ENCODE measurements around the gene ERBB3. TPM values are rescaled to one million over a fixed set of nuclear protein-coding genes. Genes with fewer than 3 reads are reported as not detected.

Gene ERBB3
- total RNA-seq, 1 donor from 2014 or later: 2.3 TPM

DNA sequence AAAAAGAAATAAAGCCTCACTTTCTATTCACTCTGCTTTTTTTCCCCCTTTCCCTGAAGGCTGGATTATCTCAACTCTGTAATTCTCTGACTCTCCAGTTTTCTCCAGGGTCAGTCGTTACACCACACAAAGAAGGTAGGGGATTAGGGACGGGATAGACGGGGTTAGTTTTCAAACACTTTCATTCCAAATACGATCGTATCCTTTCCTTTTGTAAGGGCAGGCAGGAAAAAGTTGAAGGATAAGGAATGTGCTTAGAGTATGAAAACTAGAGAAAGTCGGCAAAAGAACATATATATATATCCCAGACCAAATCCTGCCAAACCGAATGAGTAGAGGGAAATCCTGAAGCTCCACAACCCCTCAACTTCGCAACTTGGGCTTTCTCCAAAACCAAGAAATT lies 47.5 kb downstream of the ERBB3 start:
- H3K27ac ChIP-seq (replicated peaks): peak overlapping the region; percentile 91
- H3K4me1 ChIP-seq: peaks cover 69% of the 10 kb centered on the region
- TF ChIP-seq, protein P1, sequence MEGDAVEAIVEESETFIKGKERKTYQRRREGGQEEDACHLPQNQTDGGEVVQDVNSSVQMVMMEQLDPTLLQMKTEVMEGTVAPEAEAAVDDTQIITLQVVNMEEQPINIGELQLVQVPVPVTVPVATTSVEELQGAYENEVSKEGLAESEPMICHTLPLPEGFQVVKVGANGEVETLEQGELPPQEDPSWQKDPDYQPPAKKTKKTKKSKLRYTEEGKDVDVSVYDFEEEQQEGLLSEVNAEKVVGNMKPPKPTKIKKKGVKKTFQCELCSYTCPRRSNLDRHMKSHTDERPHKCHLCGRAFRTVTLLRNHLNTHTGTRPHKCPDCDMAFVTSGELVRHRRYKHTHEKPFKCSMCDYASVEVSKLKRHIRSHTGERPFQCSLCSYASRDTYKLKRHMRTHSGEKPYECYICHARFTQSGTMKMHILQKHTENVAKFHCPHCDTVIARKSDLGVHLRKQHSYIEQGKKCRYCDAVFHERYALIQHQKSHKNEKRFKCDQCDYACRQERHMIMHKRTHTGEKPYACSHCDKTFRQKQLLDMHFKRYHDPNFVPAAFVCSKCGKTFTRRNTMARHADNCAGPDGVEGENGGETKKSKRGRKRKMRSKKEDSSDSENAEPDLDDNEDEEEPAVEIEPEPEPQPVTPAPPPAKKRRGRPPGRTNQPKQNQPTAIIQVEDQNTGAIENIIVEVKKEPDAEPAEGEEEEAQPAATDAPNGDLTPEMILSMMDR (IDR thresholded peaks at IDR 0.05; ENCODE audit: borderline replicate concordance): no peak
- DNase-seq: no peak
- peaks cover 24% of the 10 kb centered on the region for H3K36me3 ChIP-seq
- intact Hi-C loops (cut with micrococcal nuclease): no loop called here
- H3K9me3 ChIP-seq (replicated peaks): no peaks in the 10 kb centered on the region
- H3K4me3 ChIP-seq: peak overlapping the region; percentile 89
- no peaks in the 10 kb centered on the region for H3K27me3 ChIP-seq (ENCODE audit: low read depth)

DNA sequence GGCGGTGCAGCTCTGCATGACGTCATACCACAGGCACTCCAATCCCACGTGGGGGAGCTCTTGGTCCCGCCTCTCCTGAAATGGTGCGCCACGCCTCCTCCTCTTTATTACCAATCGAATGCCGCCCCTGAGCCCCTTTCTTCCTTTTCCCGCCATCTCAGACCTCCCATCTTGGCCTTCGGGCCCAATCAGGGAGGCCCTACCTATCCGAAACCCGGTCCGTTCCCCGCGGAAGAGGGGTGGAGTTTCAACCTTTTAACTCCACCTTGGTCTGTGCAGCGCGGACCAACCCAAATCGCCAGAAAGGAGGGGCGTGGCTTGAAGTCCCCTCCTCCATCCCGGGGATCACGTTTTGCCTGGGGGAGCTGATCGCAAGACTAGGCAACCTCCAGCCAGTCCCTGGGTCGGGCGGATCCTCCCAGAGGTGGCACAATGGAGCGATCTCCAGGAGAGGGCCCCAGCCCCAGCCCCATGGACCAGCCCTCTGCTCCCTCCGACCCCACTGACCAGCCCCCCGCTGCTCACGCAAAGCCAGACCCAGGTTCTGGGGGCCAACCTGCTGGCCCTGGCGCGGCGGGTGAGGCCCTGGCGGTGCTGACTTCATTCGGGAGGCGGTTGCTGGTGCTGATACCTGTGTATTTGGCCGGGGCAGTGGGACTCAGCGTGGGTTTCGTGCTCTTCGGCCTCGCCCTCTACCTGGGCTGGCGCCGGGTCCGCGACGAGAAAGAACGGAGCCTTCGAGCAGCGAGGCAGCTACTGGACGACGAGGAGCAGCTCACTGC lies 48.1 kb downstream of the ERBB3 start, which contains the start of gene ESYT1:
Gene ESYT1 (plus strand): TSS at position 380 of the 782 bp plus-strand sequence. CDS start 53 bp downstream, at position 433.
- TF ChIP-seq, protein P1 (IDR thresholded peaks at IDR 0.05; ENCODE audit: borderline replicate concordance): no peak
- DNase-seq: peak; percentile 98
- intact Hi-C loops (cut with micrococcal nuclease): no loop called here
- Histone ChIP-seq H3K27ac (replicated peaks) (peak within 1 kb of the TSS; percentile 91), H3K4me1 (peaks cover 63% of the 10 kb centered on the region), H3K9me3 (replicated peaks) (no peaks in the 10 kb centered on the region), H3K36me3 (peaks cover 30% of the 10 kb centered on the region), H3K27me3 (ENCODE audit: low read depth) (no peaks in the 10 kb centered on the region), H3K4me3 (peak within 1 kb of the TSS; percentile 89)

- Histone ChIP-seq H3K27me3 (ENCODE audit: low read depth) (no peaks in the 10 kb centered on the region), H3K27ac (replicated peaks) (peak overlapping the region; percentile 91), H3K36me3 (peaks cover 36% of the 10 kb centered on the region), H3K9me3 (replicated peaks) (no peaks in the 10 kb centered on the region), H3K4me1 (peaks cover 57% of the 10 kb centered on the region), H3K4me3 (peak overlapping the region; percentile 89)
- TF ChIP-seq, protein P1 (IDR thresholded peaks at IDR 0.05; ENCODE audit: borderline replicate concordance): no peak
- DNase-seq: no peak
- intact Hi-C loops (cut with micrococcal nuclease): no loop called here
Measured at GRCh38 chr12:56128670-56129205, 48.8 kb downstream of the ERBB3 start.

GRCh38 chr12:56129206-56129941 lies 49.4 kb downstream of the ERBB3 start:
- no peaks in the 10 kb centered on the region for H3K27me3 ChIP-seq (ENCODE audit: low read depth)
- peaks cover 53% of the 10 kb centered on the region for H3K4me1 ChIP-seq
- H3K36me3 ChIP-seq: peaks cover 43% of the 10 kb centered on the region
- peak overlapping the region; percentile 89 for H3K4me3 ChIP-seq
- TF ChIP-seq, protein P1 (IDR thresholded peaks at IDR 0.05; ENCODE audit: borderline replicate concordance): no peak
- intact Hi-C loops (cut with micrococcal nuclease): no loop called here
- H3K9me3 ChIP-seq (replicated peaks): no peaks in the 10 kb centered on the region
- H3K27ac ChIP-seq (replicated peaks): peak overlapping the region; percentile 91
- peak; percentile 65 for DNase-seq

DNA sequence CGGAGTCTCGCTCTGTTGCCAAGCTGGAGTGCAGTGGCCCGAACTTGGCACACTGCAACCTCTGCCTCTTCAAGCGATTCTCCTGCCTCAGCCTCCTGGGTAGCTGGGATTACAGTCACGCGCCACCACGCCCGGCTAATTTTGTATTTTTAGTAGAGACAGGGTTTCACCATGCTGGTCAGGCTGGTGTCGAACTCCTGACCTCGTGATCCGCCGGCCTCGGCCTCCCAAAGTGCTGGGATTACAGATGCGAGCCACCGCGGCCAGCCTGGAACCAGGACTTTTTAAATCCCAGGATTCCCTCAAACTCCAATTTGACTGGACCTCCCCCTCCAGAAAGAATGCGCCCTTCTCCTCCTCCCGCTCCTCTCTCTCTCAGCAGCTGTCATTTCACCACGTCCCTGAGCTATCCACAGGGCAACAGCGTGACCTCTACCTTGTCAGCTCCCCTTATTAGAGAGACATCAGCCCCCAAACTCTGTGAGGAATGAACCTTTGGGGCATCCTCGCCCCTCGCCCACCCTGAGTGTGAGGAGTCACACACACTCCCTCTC lies 50.1 kb downstream of the ERBB3 start:
- H3K36me3 ChIP-seq: peaks cover 49% of the 10 kb centered on the region
- DNase-seq: no peak
- peak overlapping the region; percentile 91 for H3K27ac ChIP-seq (replicated peaks)

More for the DNA sequence above, 50.1 kb downstream of the ERBB3 start:
- Histone ChIP-seq H3K4me1 (peaks cover 47% of the 10 kb centered on the region), H3K9me3 (replicated peaks) (no peaks in the 10 kb centered on the region), H3K4me3 (peak overlapping the region; percentile 89), H3K27me3 (ENCODE audit: low read depth) (no peaks in the 10 kb centered on the region)
- TF ChIP-seq, protein P1 (IDR thresholded peaks at IDR 0.05; ENCODE audit: borderline replicate concordance): no peak
- intact Hi-C loops (cut with micrococcal nuclease): no loop called here

Measured in left ventricle myocardium inferior (tissue), 1 donor.